Measurements from ENCODE around the gene ILDR2.
"Not testable (repeated sequence)": the region's sequence is repeated elsewhere in the genome, so short reads cannot be mapped to it uniquely, and the experiment has no call there.

The ILDR2 gene

DNA sequence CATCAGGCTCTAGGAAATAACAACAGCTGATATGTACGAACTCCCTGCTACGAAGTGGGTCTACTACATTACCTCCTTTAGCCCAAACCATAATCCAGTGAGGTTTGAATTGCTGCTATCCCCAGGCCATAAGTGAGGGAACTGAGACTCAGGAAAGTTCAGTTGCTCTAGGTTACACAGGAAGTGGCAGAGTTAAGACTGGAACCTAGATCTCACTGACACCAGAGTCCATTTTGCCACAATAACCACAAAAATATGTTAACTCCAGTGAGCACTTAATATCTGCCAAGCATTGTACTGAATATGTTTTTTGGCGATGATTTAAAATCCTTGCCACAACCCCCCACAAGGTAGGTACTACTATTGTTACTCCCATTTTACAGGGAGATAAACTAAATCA lies 90.4 kb downstream of the ILDR2 start:
- no peak for DNase-seq

DNA sequence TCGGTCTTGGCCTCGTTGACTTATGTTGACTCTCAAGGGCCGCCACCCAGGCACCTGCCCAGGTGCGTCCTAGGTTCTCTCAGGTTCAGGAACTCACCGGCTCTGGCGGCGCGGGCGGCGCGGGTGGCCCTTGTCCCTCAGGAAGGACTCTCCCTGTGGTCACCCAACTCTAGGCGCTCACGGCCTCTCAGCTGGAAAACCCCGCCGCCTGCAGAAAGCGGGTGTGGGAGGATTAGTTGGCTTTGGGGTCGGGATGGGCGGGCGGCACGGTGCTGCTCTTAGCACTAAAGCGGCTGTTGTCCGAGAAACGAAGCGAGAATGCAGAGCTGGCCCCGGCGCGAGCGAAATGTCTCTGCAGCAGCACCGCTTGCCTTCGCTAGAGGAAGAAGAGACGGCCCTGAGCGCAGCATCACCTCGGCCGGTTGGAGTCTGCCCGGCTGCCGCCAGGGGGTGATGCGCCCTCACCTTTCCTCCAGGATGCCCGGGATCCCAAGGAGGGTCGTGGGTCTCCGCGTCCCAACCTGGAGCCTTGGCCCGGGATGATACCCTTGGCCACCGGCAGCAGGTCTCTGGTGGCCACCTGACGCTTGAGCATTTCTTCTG lies 91.2 kb downstream of the ILDR2 start:
- peak in 1 of 2 donors; percentile 8 for DNase-seq

DNA sequence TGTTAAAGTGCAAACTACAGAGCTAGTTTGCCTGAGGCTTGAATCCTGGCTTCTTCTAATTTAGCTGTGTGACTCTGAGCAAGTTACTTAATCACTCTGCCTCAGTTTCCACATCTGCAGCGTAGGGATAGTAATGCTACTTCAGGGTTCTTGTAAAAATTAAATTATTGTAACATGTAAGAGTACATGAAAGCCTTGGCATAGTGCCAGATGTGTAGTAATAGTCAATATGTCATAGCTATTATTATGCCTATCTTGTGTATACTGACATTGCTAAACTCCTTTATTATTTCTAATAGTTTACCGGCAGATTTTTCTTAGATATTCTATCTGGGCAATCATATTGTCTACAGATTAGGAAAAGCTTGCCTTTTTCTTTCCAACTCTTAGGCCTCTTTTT lies 92.4 kb downstream of the ILDR2 start:
- no peak for DNase-seq

DNA sequence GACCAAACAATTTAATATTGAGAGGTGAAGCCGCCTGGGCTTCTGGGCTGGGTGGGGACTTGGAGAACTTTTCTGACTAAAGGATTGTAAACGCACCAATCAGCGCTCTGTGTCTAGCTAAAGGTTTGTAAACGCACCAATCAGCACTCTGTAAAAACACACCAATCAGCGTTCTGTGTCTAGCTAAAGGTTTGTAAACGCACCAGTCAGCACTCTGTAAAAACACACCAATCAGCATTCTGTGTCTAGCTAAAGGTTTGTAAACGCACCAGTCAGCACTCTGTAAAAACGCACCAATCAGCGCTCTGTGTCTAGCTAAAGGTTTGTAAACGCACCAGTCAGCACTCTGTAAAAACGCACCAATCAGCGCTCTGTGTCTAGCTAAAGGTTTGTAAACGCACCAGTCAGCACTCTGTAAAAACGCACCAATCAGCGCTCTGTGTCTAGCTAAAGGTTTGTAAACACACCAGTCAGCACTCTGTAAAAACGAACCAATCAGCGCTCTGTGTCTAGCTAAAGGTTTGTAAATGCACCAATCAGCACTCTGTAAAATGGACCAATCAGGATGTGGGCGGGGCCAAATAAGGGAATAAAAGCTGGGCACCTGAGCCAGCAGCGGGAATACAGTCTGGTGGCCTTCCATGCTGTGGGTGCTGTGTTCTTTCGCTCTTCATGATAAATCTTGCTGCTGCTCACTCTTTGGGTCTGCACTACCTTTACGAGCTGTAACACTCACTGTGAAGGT lies 97.0 kb downstream of the ILDR2 start:
- not testable (repeated sequence) for DNase-seq

DNA sequence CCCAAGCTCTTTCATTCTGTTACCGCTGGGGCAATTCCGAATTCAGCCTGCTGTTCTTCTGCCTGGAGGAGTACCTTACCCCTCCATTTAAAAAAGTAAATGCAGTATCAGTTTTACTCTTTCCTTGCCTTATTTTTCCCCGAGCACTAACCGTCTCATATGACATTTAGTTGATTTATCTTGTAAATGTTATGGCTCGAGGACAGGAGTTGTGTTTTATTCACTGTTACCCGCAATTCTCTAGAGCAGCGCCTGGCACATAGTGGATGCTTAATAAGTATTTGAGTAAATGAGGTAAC lies 98.9 kb downstream of the ILDR2 start:
- DNase-seq, result no peak

GRCh38 chr1:166875734-166876539 lies 99.4 kb downstream of the ILDR2 start, which contains the start of gene TADA1:
Gene TADA1 (minus strand): TSS chr1:166876264. CDS start chr1:166876233, 31 bp downstream.
- peak; percentile 98 to 99 for DNase-seq

DNA sequence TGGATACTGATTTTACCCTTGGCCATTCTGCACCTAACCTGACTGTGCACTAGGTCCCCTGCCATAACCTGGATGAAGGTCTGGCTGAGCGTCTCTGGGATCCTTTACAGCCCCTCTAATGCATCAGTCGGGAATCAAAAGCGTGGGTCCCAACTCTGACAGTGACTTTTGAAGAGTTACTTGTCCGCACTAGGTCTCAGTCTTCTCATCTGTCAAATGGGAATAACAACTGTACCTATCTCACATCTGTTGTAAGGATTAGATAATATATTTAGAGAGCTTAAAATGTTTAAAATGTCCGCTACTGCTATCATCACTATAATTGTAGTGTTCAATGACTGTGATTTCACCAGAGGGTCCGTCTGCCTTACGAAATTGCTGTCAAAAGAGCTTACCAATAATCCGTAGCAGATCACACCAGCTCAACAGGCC lies 100.0 kb downstream of the ILDR2 start:
- no peak for DNase-seq

GRCh38 chr1:166874464-166874863 lies 100.9 kb downstream of the ILDR2 start:
- DNase-seq, result no peak

DNA sequence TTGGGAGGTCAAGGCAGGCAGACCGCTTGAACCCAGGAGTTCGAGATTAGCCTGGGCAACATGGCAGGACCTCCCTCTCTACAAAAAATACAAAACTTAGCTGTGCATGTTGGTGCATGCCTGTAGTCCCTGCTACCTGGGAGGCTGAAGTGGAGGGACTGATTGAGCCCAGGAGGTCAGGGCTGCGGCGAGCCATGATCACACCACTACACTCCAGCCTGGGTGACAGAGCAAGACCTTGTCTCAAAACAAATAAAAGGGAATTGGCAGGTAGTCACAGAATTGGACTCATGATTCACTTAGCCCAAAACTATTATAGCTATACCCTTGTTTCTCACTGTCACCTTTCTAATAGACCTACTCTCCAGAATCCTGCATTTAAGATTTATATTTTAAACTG lies 104.8 kb downstream of the ILDR2 start:
- no peak for DNase-seq

GRCh38 chr1:166869318-166870099 lies 105.8 kb downstream of the ILDR2 start:
- DNase-seq, result no peak

- no peak for DNase-seq
Measured at GRCh38 chr1:166868639-166869038, 106.7 kb downstream of the ILDR2 start.

DNA sequence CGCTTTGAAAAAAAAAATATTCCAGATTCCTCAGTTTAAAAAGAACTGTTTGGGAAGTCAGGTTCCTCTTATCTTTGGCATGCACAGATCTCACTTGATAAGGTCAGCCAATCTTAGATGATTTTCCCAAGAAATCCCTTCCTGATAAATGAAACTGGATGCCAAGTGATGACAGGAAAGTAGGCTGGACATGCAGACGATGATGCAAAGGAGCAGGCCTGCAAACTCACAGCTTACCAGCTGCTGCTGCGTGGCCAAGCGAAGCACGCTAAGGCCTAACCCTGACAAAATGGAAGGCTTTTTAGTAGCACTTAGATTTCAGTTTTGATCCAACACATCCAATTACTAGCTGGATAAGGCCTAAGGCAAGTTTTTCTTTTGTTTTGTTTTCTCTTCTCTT lies 109.4 kb downstream of the ILDR2 start:
- no peak for DNase-seq

- no peak for DNase-seq
Measured at GRCh38 chr1:166859597-166859996, 115.7 kb downstream of the ILDR2 start.

- DNase-seq, result no peak
Measured at GRCh38 chr1:166858726-166859419, 116.5 kb downstream of the ILDR2 start.

All from activated CD4-positive, alpha-beta T cell treated with anti-CD3 and anti-CD28 coated beads for 4 hours (primary cell).